SJSA1 (cell line): ENCODE data around the gene ECM2. TPM values are rescaled to one million over a fixed set of nuclear protein-coding genes. Genes with fewer than 3 reads are reported as not detected.

Source experiments
- total RNA-seq: library from RNA; depleted of rRNA; stranded (reverse); fragments of >200 nt; shearing (Covaris generic); gene quantifications from 2 replicates; pipeline ENCODE4 v1.2.3, GENCODE V29; 2014; rRNA removed

The ECM2 gene
- total RNA-seq, 1 experiment from 2014 or later, result 2.2 TPM

Other genes with a start within 250 kb of the ECM2 start
- gene IARS1, start 242.3 kb downstream of the ECM2 start, total RNA-seq, result 172 and 186 TPM in 2 replicates
- gene NOL8, start 210.6 kb downstream of the ECM2 start, total RNA-seq, result 16.3 and 25.1 TPM in 2 replicates
- gene CENPP, start 210.0 kb downstream of the ECM2 start, total RNA-seq, result 9.6 and 11.0 TPM in 2 replicates
- gene OGN, start 131.4 kb downstream of the ECM2 start, total RNA-seq, result not detected in 2 replicates
- 0.37 and 0.81 TPM in 2 replicates for gene OMD, start 111.5 kb downstream of the ECM2 start, total RNA-seq
- gene ASPN, start 53.5 kb downstream of the ECM2 start, total RNA-seq, result not detected in 2 replicates
- gene IPPK, start 134.1 kb upstream of the ECM2 start, total RNA-seq, result 8.5 and 13.2 TPM in 2 replicates
- 60.1 and 67.4 TPM in 2 replicates for gene BICD2, start 228.8 kb upstream of the ECM2 start, total RNA-seq